ENCODE results near the gene CIAO3. TPM values are rescaled to one million over a fixed set of nuclear protein-coding genes. Genes with fewer than 3 reads are reported as not detected.

CIAO3 gene
- total RNA-seq, 1 donor from 2014 or later = 43.1 TPM

DNA sequence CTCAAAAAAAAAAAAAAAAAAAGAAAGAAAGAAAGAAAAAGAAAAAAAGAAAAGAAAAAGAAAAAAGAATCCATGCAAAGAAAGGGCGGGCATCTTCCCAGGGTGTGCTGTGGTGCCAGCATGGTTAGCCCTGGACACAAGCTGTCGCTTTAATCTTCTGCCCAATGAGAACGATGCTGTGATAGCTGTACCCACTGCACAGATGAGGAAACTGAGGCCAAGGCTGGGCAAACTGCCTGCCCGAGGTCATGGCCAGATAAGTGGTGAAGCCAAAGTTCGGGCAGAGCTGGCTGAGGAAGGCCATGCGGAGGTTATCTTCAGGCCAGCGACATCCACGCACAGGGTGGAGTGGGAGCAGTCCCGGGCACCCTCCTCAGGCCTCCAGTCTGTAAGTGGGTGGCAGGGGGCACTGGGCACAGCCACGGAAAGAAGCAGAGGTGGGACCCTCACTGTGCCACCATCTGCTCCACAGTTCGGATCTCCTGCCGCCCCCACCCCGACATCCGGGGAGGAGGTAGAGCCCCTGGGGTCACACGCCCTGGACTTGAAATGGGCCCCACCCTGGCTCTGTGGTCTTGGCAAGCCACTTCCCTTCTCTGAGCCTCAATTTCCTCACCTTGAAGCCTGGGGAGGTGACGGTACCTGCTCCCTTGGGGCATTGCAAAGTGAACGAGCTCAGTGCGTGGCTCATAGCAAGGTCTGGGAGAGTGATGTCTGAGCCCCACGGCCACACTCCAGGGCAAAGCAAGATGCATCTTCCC lies 41.7 kb downstream of the CIAO3 start:
- ChIA-PET CTCF (no interaction called here), POLR2A (no interaction called here)
- H3K4me3 Mint-ChIP-seq = no peak overlapping the region
- no peak overlapping the region for H3K27ac Mint-ChIP-seq
- TF ChIP-seq, protein P1, sequence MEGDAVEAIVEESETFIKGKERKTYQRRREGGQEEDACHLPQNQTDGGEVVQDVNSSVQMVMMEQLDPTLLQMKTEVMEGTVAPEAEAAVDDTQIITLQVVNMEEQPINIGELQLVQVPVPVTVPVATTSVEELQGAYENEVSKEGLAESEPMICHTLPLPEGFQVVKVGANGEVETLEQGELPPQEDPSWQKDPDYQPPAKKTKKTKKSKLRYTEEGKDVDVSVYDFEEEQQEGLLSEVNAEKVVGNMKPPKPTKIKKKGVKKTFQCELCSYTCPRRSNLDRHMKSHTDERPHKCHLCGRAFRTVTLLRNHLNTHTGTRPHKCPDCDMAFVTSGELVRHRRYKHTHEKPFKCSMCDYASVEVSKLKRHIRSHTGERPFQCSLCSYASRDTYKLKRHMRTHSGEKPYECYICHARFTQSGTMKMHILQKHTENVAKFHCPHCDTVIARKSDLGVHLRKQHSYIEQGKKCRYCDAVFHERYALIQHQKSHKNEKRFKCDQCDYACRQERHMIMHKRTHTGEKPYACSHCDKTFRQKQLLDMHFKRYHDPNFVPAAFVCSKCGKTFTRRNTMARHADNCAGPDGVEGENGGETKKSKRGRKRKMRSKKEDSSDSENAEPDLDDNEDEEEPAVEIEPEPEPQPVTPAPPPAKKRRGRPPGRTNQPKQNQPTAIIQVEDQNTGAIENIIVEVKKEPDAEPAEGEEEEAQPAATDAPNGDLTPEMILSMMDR (IDR thresholded peaks at IDR 0.05) = no peak
- peaks cover 36% of the 10 kb centered on the region for H3K27me3 Mint-ChIP-seq
- no peaks in the 10 kb centered on the region for H3K36me3 Mint-ChIP-seq (ENCODE audit: low read depth)
- no peak for DNase-seq
- peaks cover 11% of the 10 kb centered on the region for H3K4me1 Mint-ChIP-seq
- ATAC-seq (ENCODE audit: low read depth) = no peak
- no peaks in the 10 kb centered on the region for H3K9me3 Mint-ChIP-seq
- intact Hi-C loops (cut with micrococcal nuclease) = no loop called here

DNA sequence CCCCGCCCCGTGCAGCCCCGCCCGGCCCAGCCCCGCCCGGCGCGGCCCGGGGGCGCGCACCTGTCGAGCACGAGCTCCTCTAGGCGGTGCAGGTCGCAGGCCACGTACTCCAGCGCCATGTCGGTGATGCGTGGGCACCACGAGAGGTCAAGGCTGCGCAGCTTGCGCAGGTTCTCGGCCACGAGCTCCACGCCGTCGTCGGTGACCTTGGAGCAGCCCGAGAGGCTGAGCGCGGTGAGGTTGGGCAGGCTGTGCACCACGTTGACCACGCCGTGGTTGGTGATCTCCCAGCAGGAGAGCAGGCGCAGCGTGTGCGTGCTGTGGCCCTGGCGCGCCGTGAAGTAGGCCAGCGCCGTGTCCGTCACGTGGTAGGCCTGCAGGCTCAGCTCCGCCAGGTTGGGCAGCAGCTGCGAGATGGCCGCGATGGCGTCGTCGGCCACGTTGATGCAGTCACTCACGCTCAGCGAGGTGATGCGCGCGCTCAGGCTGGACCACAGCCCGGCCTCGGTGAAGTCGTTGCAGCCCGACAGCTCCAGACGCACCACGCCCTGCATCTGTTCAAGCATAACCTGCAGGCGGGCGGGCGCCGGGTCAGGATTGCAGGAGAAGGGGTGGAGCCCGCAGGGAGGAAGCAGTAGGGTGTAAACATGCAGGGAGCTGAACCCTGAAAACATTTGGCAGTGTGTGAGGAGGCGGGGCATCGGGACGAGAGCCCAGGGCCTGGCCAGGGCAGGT lies 45.3 kb downstream of the CIAO3 start:
- Mint-ChIP-seq H3K27me3 (peaks cover 22% of the 10 kb centered on the region), H3K9me3 (no peaks in the 10 kb centered on the region), H3K4me3 (peak overlapping the region; percentile 76), H3K36me3 (ENCODE audit: low read depth) (no peaks in the 10 kb centered on the region), H3K27ac (no peak overlapping the region), H3K4me1 (peaks cover 21% of the 10 kb centered on the region)
- CTCF ChIA-PET = interaction anchor here (2.1 kb wide), 1 partner anchor 17 kb away, joined by 8 read pairs; no protein-coding TSS in a partner anchor
- POLR2A ChIA-PET = interaction anchor here (0.8 to 2.0 kb wide), 4 partner anchors 11 to 45 kb away, joined by 3 to 8 read pairs (median 3); partner anchors contain the start of genes ANTKMT, CIAO3, JMJD8 and METRN
- TF ChIP-seq, protein P1 (IDR thresholded peaks at IDR 0.05) = no peak
- DNase-seq = peak; percentile 47
- intact Hi-C loops (cut with micrococcal nuclease) = no loop called here
- ATAC-seq (ENCODE audit: low read depth) = peak; percentile 78

DNA sequence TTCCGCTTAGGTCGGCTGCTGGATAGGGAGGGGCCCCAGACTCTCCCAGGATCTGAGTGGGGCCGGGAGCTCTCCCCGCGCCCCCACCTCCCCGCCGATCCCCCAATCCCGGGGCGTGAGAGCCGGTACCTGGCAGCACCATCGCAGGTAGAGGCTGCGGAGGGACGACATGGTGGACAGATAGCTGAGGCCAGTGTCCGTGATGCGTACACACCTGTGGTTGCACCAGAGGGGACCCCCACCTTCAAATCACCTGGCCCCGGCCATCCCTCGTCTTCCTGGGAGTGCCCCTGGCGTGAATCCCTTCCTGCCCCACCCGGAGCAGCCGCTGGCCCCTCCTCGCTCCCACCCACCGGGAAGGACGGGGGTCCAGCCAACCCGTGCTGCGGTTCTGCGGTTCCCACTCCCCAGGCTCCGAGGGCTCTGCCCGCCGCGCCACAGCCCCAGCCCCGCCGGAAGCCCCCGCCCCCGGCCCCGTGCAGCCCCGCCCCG lies 45.9 kb downstream of the CIAO3 start:
- peak overlapping the region; percentile 7 for H3K4me3 Mint-ChIP-seq
- H3K27me3 Mint-ChIP-seq = peaks cover 20% of the 10 kb centered on the region
- intact Hi-C loops (cut with micrococcal nuclease) = no loop called here
- TF ChIP-seq, protein P1 (IDR thresholded peaks at IDR 0.05) = no peak
- ATAC-seq (ENCODE audit: low read depth) (no peak), DNase-seq (no peak)
- H3K36me3 Mint-ChIP-seq (ENCODE audit: low read depth) = peaks cover 4% of the 10 kb centered on the region
- ChIA-PET CTCF (interaction anchor here (2.1 kb wide), 1 partner anchor 17 kb away, joined by 8 read pairs; no protein-coding TSS in a partner anchor), POLR2A (interaction anchor here (1.0 to 2.0 kb wide), 3 partner anchors 11 to 26 kb away, joined by 3 to 8 read pairs (median 3); partner anchors contain the start of genes ANTKMT, JMJD8 and METRN)
- no peak overlapping the region for H3K27ac Mint-ChIP-seq
- H3K4me1 Mint-ChIP-seq = peaks cover 26% of the 10 kb centered on the region
- no peaks in the 10 kb centered on the region for H3K9me3 Mint-ChIP-seq

DNA sequence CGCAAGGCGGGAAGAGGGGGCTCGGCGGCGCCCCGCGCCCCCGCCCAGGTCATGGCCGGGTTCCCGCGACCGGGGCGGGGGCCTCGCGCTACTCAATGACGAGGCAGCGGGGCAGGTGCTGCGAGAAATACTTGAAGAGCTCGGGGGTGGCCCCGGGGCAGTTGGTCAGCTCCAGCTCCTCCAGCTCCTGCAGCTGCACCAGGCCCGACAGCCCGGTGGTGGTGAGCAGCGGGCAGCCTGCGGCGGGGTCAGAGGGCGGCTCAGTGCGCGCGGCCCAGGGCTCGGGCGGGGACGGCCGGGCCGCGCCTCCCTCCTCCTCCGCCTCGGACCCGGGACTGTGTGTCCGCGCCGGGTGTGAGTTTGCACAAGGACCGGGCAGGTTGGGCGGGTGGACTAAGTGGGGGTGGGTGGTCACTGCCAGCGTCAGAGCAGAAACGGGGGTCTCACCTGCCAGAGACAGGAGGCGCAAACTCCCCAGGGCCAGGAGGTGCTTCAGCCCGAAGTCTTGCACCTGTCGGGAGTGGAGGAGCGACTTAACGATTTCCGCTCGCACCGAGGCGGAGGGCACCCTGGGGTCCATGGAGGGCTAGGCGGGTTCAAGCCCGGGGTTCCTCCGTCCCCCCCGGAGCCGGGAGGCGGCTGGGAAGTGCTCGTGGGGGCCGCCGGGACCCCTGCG lies 46.5 kb downstream of the CIAO3 start:
- Mint-ChIP-seq H3K27me3 (peaks cover 18% of the 10 kb centered on the region), H3K36me3 (ENCODE audit: low read depth) (peaks cover 5% of the 10 kb centered on the region), H3K4me1 (peaks cover 32% of the 10 kb centered on the region), H3K27ac (no peak overlapping the region), H3K4me3 (peak overlapping the region; percentile 60), H3K9me3 (no peaks in the 10 kb centered on the region)
- TF ChIP-seq, protein P1 (IDR thresholded peaks at IDR 0.05) = no peak
- ATAC-seq (ENCODE audit: low read depth) (no peak), DNase-seq (no peak)
- POLR2A ChIA-PET = interaction anchor here (1.4 to 2.0 kb wide), 2 partner anchors 10 to 21 kb away, joined by 3 to 8 read pairs; partner anchors contain the start of genes JMJD8 and METRN
- CTCF ChIA-PET = interaction anchor here (2.1 kb wide), 1 partner anchor 18 kb away, joined by 8 read pairs; no protein-coding TSS in a partner anchor
- intact Hi-C loops (cut with micrococcal nuclease) = no loop called here

Data from activated B cell treated with CpG ODN at 0.5 μM for 24 hours (primary cell).